ENCODE data around the gene SPATS2.

The SPATS2 gene

GRCh38 chr12:49483619-49484018 lies 116.4 kb downstream of the SPATS2 start:
- peaks cover 13% of the 10 kb centered on the region for H3K4me1 ChIP-seq (ENCODE audit: control insufficient read depth, insufficient read depth, low read length)
- H3K9me3 ChIP-seq (replicated peaks; ENCODE audit: low read length), result no peaks in the 10 kb centered on the region
- no peaks in the 10 kb centered on the region for H3K27me3 ChIP-seq (ENCODE audit: control insufficient read depth, insufficient read depth, low read length)
- H3K9ac ChIP-seq (ENCODE audit: low read depth, low read length), result no peak overlapping the region
- no peak overlapping the region for H3K4me2 ChIP-seq (ENCODE audit: low read length)
- H3K4me3 ChIP-seq (ENCODE audit: low read length), result no peak overlapping the region
- H3K36me3 ChIP-seq (ENCODE audit: insufficient read depth, low read length), result peaks cover 7% of the 10 kb centered on the region

- no peaks in the 10 kb centered on the region for H3K27me3 ChIP-seq (ENCODE audit: control insufficient read depth, insufficient read depth, low read length)
- H3K36me3 ChIP-seq (ENCODE audit: insufficient read depth, low read length), result peaks cover 15% of the 10 kb centered on the region
- H3K9ac ChIP-seq (ENCODE audit: low read depth, low read length), result no peak overlapping the region
- no peaks in the 10 kb centered on the region for H3K9me3 ChIP-seq (replicated peaks; ENCODE audit: low read length)
- no peak overlapping the region for H3K4me2 ChIP-seq (ENCODE audit: low read length)
- H3K4me1 ChIP-seq (ENCODE audit: control insufficient read depth, insufficient read depth, low read length), result peaks cover 15% of the 10 kb centered on the region
- no peak overlapping the region for H3K4me3 ChIP-seq (ENCODE audit: low read length)
Measured at GRCh38 chr12:49487605-49488004, 120.3 kb downstream of the SPATS2 start.

- Histone ChIP-seq H3K4me1 (ENCODE audit: control insufficient read depth, insufficient read depth, low read length) (peaks cover 9% of the 10 kb centered on the region), H3K27me3 (ENCODE audit: control insufficient read depth, insufficient read depth, low read length) (no peaks in the 10 kb centered on the region), H3K4me3 (ENCODE audit: low read length) (no peak overlapping the region), H3K4me2 (ENCODE audit: low read length) (no peak overlapping the region), H3K36me3 (ENCODE audit: insufficient read depth, low read length) (peaks cover 15% of the 10 kb centered on the region), H3K9me3 (replicated peaks; ENCODE audit: low read length) (no peaks in the 10 kb centered on the region), H3K9ac (ENCODE audit: low read depth, low read length) (no peak overlapping the region)
Measured at GRCh38 chr12:49489154-49489553, 121.9 kb downstream of the SPATS2 start.

GRCh38 chr12:49489720-49490119 lies 122.5 kb downstream of the SPATS2 start:
- no peak overlapping the region for H3K9ac ChIP-seq (ENCODE audit: low read depth, low read length)

GRCh38 chr12:49491823-49492222 lies 124.6 kb downstream of the SPATS2 start:
- no peaks in the 10 kb centered on the region for H3K27me3 ChIP-seq (ENCODE audit: control insufficient read depth, insufficient read depth, low read length)
- H3K4me3 ChIP-seq (ENCODE audit: low read length), result no peak overlapping the region
- H3K9me3 ChIP-seq (replicated peaks; ENCODE audit: low read length), result no peaks in the 10 kb centered on the region
- H3K36me3 ChIP-seq (ENCODE audit: insufficient read depth, low read length), result peaks cover 32% of the 10 kb centered on the region
- peaks cover 9% of the 10 kb centered on the region for H3K4me1 ChIP-seq (ENCODE audit: control insufficient read depth, insufficient read depth, low read length)
- H3K4me2 ChIP-seq (ENCODE audit: low read length), result no peak overlapping the region
- no peak overlapping the region for H3K9ac ChIP-seq (ENCODE audit: low read depth, low read length)

More at GRCh38 chr12:49489720-49490119, 122.5 kb downstream of the SPATS2 start:
- H3K27me3 ChIP-seq (ENCODE audit: control insufficient read depth, insufficient read depth, low read length), result no peaks in the 10 kb centered on the region
- no peaks in the 10 kb centered on the region for H3K9me3 ChIP-seq (replicated peaks; ENCODE audit: low read length)
- no peak overlapping the region for H3K4me2 ChIP-seq (ENCODE audit: low read length)
- peaks cover 9% of the 10 kb centered on the region for H3K4me1 ChIP-seq (ENCODE audit: control insufficient read depth, insufficient read depth, low read length)
- H3K36me3 ChIP-seq (ENCODE audit: insufficient read depth, low read length), result peaks cover 16% of the 10 kb centered on the region
- no peak overlapping the region for H3K4me3 ChIP-seq (ENCODE audit: low read length)

- H3K4me3 ChIP-seq (ENCODE audit: low read length), result no peak overlapping the region
- H3K27me3 ChIP-seq (ENCODE audit: control insufficient read depth, insufficient read depth, low read length), result no peaks in the 10 kb centered on the region
- no peaks in the 10 kb centered on the region for H3K9me3 ChIP-seq (replicated peaks; ENCODE audit: low read length)
- H3K36me3 ChIP-seq (ENCODE audit: insufficient read depth, low read length), result peaks cover 33% of the 10 kb centered on the region
- H3K4me2 ChIP-seq (ENCODE audit: low read length), result no peak overlapping the region
- no peak overlapping the region for H3K9ac ChIP-seq (ENCODE audit: low read depth, low read length)
- peaks cover 9% of the 10 kb centered on the region for H3K4me1 ChIP-seq (ENCODE audit: control insufficient read depth, insufficient read depth, low read length)
Measured at GRCh38 chr12:49493900-49494299, 126.6 kb downstream of the SPATS2 start.

DNA sequence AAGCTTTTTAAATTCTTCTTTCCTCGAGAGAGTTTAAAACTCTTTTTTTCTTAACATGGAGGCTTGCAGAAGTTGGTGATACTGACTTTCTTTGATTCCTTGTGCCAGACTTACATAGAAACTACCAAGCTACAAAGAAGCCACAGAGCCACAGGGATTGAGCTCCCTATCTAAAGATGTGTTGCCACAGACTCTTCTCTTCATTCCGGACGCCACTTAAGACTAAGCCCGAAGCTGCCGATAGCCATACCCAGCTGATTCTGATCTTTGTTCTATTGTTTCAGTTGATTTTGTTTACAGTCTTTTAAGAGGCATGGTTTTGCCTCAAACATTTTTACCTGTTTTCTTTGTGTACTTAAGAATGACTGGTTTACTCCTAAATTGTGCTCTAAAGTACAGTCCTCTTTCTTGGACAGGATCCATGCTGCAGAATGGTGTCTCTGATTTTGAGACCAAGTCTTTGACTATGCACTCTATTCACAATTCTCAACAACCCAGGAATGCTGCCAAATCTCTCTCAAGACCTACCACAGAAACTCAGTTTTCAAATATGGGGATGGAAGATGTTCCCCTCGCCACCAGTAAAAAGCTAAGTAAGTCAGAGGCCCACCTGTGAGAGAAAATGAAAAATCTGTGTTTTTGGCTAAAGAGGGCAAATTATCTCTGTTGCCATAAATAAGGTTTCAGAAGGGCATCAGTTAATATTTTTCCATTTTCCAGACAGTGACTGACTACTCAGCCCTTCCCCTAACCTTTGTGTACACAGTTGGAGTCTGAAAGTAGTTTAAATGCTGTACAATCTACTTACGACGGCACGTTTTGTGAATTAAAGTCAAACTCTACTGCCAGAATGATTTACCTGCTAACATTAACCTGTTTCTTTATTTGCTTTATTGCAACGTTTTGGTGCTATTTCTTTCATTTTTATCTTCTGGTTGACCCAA lies 129.4 kb downstream of the SPATS2 start:
- Histone ChIP-seq H3K9ac (ENCODE audit: low read depth, low read length) (no peak overlapping the region), H3K36me3 (ENCODE audit: insufficient read depth, low read length) (peaks cover 30% of the 10 kb centered on the region), H3K9me3 (replicated peaks; ENCODE audit: low read length) (no peaks in the 10 kb centered on the region), H3K4me2 (ENCODE audit: low read length) (no peak overlapping the region), H3K4me1 (ENCODE audit: control insufficient read depth, insufficient read depth, low read length) (no peaks in the 10 kb centered on the region), H3K4me3 (ENCODE audit: low read length) (no peak overlapping the region), H3K27me3 (ENCODE audit: control insufficient read depth, insufficient read depth, low read length) (no peaks in the 10 kb centered on the region)

GRCh38 chr12:49501895-49502294 lies 134.6 kb downstream of the SPATS2 start:
- Histone ChIP-seq H3K4me1 (ENCODE audit: control insufficient read depth, insufficient read depth, low read length) (peaks cover 38% of the 10 kb centered on the region), H3K4me3 (ENCODE audit: low read length) (no peak overlapping the region)

DNA sequence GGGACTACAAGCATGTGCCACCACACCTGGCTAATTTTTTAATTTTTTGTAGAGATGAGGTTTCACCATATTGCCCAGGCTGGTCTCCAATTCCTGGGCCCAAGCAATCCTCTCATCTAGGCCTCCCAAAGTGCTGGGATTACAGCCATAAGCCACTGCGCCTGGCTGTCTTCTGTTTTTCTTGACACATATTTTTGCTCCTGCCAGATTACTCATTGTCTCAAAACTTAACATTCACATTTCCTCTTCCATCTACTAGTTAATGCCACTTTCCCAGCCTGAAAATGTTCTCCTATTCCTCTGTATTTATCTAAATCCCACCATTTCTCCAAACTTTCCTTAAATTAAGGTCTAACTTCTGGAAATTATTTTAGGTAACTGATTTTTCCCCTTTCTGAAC lies 135.3 kb downstream of the SPATS2 start:
- H3K4me3 ChIP-seq (ENCODE audit: low read length), result no peak overlapping the region
- H3K4me1 ChIP-seq (ENCODE audit: control insufficient read depth, insufficient read depth, low read length), result peaks cover 43% of the 10 kb centered on the region
- H3K9ac ChIP-seq (ENCODE audit: low read depth, low read length), result no peak overlapping the region
- no peak overlapping the region for H3K4me2 ChIP-seq (ENCODE audit: low read length)
- no peaks in the 10 kb centered on the region for H3K27me3 ChIP-seq (ENCODE audit: control insufficient read depth, insufficient read depth, low read length)
- H3K9me3 ChIP-seq (replicated peaks; ENCODE audit: low read length), result no peaks in the 10 kb centered on the region
- peaks cover 22% of the 10 kb centered on the region for H3K36me3 ChIP-seq (ENCODE audit: insufficient read depth, low read length)

More at GRCh38 chr12:49501895-49502294, 134.6 kb downstream of the SPATS2 start:
- Histone ChIP-seq H3K9ac (ENCODE audit: low read depth, low read length) (no peak overlapping the region), H3K4me2 (ENCODE audit: low read length) (no peak overlapping the region), H3K9me3 (replicated peaks; ENCODE audit: low read length) (no peaks in the 10 kb centered on the region), H3K27me3 (ENCODE audit: control insufficient read depth, insufficient read depth, low read length) (no peaks in the 10 kb centered on the region), H3K36me3 (ENCODE audit: insufficient read depth, low read length) (peaks cover 25% of the 10 kb centered on the region)

DNA sequence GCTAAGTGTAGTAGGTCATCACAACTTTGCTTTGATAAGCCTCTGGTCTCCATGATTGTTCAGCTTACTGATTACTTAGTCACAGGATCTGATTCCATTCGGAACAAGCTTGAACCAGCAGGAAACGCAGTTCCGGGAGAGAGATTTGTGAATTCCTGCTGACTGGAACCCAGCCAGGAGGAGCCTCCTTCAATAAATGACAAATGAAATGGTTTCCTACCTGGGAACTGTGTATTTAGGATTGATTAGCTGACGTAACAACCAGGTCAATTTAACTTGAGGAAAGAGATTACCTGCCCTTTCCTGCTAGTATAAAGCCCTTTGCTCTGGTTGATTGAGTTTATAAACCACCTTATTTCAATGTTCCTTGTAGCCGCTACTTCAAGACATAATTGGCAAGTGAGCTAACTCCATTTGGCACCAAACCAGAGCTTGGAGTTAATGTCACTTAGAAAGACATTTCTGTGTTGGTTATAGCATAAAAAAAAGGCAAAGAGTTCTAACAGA lies 136.5 kb downstream of the SPATS2 start:
- Histone ChIP-seq H3K36me3 (ENCODE audit: insufficient read depth, low read length) (peaks cover 22% of the 10 kb centered on the region), H3K4me2 (ENCODE audit: low read length) (no peak overlapping the region), H3K4me1 (ENCODE audit: control insufficient read depth, insufficient read depth, low read length) (peaks cover 48% of the 10 kb centered on the region), H3K9ac (ENCODE audit: low read depth, low read length) (peak overlapping the region; percentile 32), H3K27me3 (ENCODE audit: control insufficient read depth, insufficient read depth, low read length) (no peaks in the 10 kb centered on the region), H3K9me3 (replicated peaks; ENCODE audit: low read length) (no peaks in the 10 kb centered on the region), H3K4me3 (ENCODE audit: low read length) (no peak overlapping the region)

DNA sequence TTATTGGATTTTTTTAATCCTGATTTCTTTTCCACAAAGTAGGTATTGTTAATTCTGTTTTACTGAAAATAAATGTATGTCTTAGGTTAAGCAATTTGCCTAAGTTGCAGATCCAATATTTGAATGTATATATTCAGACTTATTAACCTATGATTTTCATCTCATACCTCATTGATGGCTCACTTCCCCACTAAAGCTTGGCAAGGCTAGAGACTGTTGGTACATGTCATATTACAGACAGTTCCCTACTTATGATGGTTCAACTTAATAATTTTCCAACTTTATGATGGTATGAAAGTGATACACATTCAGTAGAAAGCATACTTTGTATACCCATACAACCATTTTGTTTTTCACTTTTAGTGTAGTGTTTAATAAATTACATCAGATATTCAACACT lies 138.4 kb downstream of the SPATS2 start:
- no peak overlapping the region for H3K4me2 ChIP-seq (ENCODE audit: low read length)
- peaks cover 17% of the 10 kb centered on the region for H3K36me3 ChIP-seq (ENCODE audit: insufficient read depth, low read length)
- no peaks in the 10 kb centered on the region for H3K27me3 ChIP-seq (ENCODE audit: control insufficient read depth, insufficient read depth, low read length)
- peaks cover 48% of the 10 kb centered on the region for H3K4me1 ChIP-seq (ENCODE audit: control insufficient read depth, insufficient read depth, low read length)
- no peaks in the 10 kb centered on the region for H3K9me3 ChIP-seq (replicated peaks; ENCODE audit: low read length)
- no peak overlapping the region for H3K9ac ChIP-seq (ENCODE audit: low read depth, low read length)
- no peak overlapping the region for H3K4me3 ChIP-seq (ENCODE audit: low read length)
